Non-pigmented ciliary epithelial cell (primary cell): Measurements from ENCODE around the gene CHAF1A.
A peak's percentile ranks its signal among the peaks of the same experiment; 100 is the strongest.

Source experiments
- DNase-seq: peaks from one replicate; pipeline ENCODE4 v3.0.0-alpha.2; 2010; ENCODE audit warnings: low read depth

CHAF1A gene

DNA sequence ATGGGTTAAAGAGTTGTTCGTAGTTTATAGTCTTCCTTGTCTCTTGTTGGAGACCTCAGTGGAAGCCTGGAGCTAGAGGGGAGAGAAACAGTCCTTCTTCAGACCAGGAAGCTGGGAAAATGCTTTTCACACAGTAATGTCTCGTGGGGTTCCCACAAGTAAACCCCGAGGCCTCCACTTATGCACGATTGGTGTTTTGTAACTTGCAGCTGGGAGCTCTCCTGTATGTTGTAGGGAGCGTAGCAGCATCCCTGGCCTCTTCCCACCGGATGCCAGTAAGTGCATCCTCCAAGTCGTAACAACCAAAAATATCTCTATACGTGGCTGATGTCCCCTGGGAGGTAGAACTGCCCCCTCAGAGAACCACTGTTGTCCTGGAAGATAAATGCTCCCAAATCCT, 3.5 kb downstream of the CHAF1A start:
- DNase-seq, result no peak

GRCh38 chr19:4406626-4407025, 4.2 kb downstream of the CHAF1A start:
- no peak for DNase-seq

GRCh38 chr19:4409123-4409933, 6.9 kb downstream of the CHAF1A start:
- no peak for DNase-seq

GRCh38 chr19:4413588-4413987, 11.1 kb downstream of the CHAF1A start:
- no peak for DNase-seq

DNA sequence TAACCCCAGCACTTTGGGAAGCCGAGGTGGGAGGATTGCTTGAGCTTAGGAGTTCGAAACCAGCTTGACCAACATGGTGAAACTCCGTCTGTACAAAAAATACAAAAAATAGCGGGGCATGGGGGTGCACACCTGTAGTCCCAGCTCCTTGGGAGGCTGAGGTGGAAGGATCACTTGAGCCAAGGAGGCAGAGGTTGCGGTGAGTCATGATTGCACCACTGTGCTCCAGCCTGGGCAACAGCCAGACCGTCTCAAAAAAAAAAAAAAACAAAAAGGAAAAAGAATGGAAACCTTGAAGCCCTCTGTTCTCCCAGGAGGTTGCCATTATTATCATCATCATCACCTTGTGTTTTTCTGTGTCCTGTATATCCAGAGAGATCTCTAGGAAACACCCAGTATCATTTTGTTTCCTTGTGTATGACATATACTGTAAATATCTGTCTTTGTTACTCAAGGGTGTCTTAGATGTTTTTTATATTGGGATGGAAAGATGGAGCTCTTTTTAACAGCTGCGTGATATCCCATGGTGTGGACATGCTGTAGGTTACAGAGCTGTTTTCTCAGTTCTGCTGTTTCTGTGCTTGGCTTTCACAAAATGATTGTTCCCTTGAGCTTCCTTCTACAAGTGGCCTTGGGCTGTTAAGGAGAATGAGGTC, 11.8 kb downstream of the CHAF1A start:
- no peak for DNase-seq

- DNase-seq, result no peak
Observed at GRCh38 chr19:4414800-4415321, 12.4 kb downstream of the CHAF1A start.

DNA sequence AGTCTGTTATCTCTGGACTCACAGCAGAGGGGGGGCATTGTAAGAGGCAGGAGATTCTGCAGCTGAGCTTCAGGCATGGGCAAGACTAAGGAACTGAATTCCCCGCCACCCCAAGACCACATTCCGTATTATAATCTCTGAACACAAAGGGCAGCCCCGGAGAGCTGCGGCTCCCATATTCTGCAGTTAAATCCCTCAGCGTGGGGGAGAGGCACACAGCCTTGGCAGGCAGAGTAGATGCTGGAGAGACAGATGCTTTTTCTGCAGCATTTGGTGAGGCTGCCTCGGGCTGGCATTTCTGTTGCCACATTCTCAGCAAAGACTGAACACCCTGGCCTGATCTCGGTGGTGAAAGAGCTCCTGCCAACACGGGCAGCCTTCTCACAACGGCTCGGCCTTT, 12.9 kb downstream of the CHAF1A start:
- no peak for DNase-seq

- no peak for DNase-seq
Observed at GRCh38 chr19:4416268-4416667, 13.8 kb downstream of the CHAF1A start.

DNA sequence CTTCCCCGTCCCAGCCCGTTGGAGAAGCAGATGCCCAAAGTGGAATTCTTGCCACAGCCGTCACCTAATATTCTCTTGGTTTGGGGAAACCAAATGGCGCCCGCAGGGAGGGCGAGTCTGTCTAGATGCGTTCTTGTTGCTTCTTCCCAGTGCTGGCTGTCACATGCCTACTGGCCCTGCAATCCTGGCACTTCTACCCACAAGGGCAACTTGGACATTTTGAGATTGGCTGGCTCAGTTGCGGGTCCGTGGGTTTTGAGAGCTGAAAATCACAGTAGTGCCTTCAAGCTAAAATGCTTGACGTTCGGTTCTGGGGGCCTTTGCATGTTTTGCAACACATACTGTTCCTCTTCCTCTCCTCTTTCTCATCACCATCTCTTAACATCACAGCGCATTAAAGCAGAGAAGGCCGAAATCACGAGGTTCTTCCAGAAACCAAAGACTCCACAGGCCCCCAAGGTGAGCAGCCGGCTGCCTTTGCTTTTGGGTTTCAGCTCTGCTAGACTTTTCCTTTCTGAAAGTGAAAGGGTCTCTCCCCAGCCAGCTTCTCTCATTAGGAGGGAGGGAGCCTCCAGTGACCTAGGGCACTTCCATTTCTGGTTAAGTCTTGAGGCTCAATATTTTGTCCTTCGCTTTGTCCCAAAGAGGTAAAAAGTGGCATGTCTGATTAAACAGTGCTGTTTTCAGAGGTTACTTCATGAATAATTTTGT, 21.1 kb downstream of the CHAF1A start:
- DNase-seq, result no peak

DNA sequence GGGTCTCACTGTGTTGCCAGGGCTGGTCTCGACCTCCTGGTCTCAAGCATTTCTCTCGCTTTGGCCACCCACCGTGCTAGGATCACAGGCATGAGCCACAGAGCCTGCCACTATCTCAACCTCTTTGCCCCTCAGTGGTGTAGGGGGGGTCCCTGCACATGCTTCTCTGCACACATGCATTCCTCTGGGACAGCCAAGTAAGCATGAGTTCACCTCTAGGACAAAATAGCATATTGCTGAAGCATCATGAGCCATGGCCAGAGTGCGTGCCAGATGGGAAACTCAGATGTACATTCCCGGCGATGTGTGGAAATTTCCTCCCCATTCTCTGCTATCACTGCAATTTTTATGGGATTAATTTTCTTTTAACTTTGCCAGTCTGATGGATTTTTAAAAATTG, 23.1 kb downstream of the CHAF1A start:
- DNase-seq, result peak; percentile 20

GRCh38 chr19:4428326-4428975, 26.0 kb downstream of the CHAF1A start:
- DNase-seq, result no peak

DNA sequence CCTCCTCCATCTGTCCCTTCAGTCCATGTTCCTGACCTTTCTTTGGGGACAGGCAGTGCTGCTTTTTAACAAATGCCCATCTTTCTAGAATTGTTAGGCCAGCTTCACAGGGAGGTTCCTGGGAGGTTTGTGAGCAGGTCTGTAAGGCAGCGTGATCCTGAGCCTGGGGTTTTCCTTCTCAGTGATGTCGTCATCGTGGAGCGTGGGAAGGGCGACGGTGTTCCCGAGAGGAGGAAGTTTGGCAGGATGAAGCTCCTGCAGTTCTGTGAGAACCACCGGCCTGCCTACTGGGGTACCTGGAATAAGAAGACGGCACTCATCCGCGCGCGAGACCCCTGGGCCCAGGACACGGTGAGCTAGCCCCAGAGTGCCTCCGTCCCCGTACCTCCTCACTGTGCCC, 26.8 kb downstream of the CHAF1A start:
- no peak for DNase-seq

- no peak for DNase-seq
Observed at GRCh38 chr19:4429771-4430171, 27.3 kb downstream of the CHAF1A start.

- no peak for DNase-seq
Observed at GRCh38 chr19:4430760-4431159, 28.3 kb downstream of the CHAF1A start.

DNA sequence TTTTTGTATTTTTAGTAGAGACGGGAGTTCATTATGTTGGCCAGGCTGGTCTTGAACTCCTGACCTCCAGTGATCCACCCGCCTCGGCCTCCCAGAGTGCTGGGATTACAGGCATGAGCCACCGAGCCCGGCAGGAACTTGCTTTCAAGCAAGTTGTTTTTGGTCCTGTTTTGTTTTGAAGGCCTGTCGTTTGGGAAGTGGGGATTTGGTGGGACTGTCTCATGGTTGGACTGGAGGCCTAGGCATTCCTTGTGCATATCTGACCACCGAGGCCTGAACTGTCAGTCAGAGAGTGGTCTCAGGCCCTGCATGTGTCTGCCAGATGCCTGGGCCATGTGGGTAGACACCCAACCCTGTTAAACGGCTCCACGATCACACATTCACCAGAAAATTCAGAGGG, 28.9 kb downstream of the CHAF1A start:
- DNase-seq, result no peak

DNA sequence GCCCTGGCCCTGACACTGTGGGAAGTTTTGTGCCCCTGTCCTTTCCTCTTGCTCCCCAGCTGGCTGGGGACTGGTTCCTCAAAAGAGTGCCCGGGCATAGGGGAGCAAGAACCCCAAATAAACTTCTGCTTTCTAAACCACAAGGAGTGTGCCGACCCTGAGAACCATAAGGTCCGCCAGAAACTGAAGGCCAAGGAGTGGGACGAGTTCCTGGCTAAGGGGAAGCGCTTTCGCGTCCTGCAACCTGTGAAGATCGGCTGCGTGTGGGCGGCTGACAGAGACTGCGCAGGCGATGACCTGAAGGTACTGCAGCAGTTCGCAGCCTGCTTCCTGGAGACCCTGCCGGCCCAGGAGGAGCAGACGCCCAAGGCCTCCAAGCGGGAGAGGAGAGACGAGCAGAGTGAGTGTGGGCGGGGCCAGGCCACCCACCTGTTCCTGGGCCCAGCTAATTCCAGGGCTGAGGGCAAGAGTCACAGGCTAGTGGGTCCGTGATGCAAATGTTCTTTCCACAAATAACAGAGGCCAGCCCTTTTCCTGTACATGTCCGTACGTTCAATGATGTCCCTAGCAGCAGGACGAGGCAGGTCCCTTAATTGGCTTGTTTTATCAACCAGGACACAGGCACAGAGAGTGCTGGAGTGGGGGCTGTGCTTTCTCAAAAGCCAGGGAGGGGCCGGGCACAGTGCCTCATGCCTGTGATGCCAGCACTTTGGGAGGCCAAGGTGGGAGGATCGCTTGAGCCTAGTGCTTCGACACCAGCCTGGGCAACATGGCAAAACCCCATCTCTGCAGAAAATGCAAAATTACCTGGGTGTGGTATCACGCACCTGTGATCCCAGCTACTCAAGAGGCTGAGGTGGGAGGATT, 29.6 kb downstream of the CHAF1A start:
- no peak for DNase-seq

- DNase-seq, result no peak
Observed at GRCh38 chr19:4432918-4433506, 30.6 kb downstream of the CHAF1A start.

DNA sequence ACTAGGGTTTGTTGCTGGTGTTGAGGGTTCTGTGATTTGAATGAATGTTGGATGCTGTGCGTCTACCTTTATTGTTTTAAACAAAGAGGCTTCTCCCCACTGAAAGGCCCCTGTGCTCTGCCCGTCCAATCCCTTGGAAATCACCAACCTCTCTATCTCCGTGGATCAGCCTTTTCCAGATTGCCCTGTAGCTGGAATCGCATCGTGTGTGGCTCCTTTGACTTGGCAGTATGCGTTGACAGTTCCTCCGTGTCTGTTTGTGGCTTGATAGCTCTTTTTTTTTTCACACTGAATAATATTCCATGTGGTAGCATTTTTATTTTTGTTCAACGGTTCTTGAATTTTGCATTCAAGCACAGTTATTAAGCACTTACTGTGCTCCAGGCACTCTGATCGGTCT, 32.0 kb downstream of the CHAF1A start:
- no peak for DNase-seq

- no peak for DNase-seq
Observed at GRCh38 chr19:4436231-4436630, 33.8 kb downstream of the CHAF1A start.

- no peak for DNase-seq
Observed at GRCh38 chr19:4437103-4437502, 34.7 kb downstream of the CHAF1A start.

- DNase-seq, result no peak
Observed at GRCh38 chr19:4439243-4439642, 36.8 kb downstream of the CHAF1A start.
